ENCODE results near the gene GPLD1.

DNA sequence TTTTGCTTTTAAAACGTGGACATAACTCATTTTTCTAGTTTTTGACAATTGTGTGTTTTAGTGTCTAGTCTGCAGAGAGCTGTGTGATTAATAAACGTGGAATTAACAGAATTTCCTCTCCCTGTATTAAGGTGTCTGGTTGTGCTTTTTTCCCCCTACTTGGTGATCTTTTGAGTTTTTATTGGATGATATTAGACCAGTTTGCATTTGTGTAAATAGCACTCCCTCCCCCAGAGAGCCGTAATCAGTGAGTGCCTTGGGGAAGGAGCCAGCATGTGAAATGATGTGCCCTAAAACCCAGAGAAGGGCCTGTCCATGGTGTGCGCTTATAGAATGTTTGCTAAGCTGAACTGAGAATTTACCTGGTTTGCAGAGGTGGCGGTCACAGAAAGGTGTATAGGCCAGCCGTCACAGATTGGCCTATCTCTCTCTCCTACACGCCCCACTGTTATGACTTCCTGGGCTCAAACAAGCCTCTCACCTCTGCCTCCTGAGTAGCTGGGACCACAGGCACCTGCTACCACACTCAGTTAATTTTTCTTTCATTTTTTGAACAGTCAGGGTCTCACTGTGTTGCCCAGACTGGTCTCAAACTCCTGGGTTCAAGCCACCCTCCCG is 47.8 kb upstream of the GPLD1 start:
- TF ChIP-seq, protein P1, sequence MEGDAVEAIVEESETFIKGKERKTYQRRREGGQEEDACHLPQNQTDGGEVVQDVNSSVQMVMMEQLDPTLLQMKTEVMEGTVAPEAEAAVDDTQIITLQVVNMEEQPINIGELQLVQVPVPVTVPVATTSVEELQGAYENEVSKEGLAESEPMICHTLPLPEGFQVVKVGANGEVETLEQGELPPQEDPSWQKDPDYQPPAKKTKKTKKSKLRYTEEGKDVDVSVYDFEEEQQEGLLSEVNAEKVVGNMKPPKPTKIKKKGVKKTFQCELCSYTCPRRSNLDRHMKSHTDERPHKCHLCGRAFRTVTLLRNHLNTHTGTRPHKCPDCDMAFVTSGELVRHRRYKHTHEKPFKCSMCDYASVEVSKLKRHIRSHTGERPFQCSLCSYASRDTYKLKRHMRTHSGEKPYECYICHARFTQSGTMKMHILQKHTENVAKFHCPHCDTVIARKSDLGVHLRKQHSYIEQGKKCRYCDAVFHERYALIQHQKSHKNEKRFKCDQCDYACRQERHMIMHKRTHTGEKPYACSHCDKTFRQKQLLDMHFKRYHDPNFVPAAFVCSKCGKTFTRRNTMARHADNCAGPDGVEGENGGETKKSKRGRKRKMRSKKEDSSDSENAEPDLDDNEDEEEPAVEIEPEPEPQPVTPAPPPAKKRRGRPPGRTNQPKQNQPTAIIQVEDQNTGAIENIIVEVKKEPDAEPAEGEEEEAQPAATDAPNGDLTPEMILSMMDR (IDR thresholded peaks at IDR 0.05), result no peak
- no peak for TF ChIP-seq POLR2A (IDR thresholded peaks at IDR 0.05)
